Fibroblast of skin of left quadriceps (primary cell): Measurements from ENCODE around the gene OTX2.

Experiments
- DNase-seq, 2 experiments: peaks; one replicate each; pipeline ENCODE4 v3.0.0-alpha.2; 2013; ENCODE audit warnings: low read depth in 2 of 2

The OTX2 gene

GRCh38 chr14:56812364-56813141 lies 2.3 kb upstream of the OTX2 start:
- DNase-seq = no peak

GRCh38 chr14:56811593-56812363 lies 1.5 kb upstream of the OTX2 start:
- no peak for DNase-seq

- no peak for DNase-seq
Measured at GRCh38 chr14:56810836-56811592, 735 bp upstream of the OTX2 start.

GRCh38 chr14:56809270-56810146 lies 771 bp downstream of the OTX2 start:
- no peak for DNase-seq

GRCh38 chr14:56808383-56809269 lies 1.7 kb downstream of the OTX2 start:
- no peak for DNase-seq

GRCh38 chr14:56808110-56808382 lies 2.2 kb downstream of the OTX2 start:
- no peak for DNase-seq

GRCh38 chr14:56807386-56808109 lies 2.7 kb downstream of the OTX2 start:
- no peak for DNase-seq

GRCh38 chr14:56806760-56807159 lies 3.5 kb downstream of the OTX2 start:
- DNase-seq = no peak

- no peak for DNase-seq
Measured at GRCh38 chr14:56805992-56806727, 4.1 kb downstream of the OTX2 start.

GRCh38 chr14:56805201-56805991 lies 4.9 kb downstream of the OTX2 start:
- DNase-seq = no peak

- no peak for DNase-seq
Measured at GRCh38 chr14:56803816-56804535, 6.3 kb downstream of the OTX2 start.

- no peak for DNase-seq
Measured at GRCh38 chr14:56801920-56802319, 8.4 kb downstream of the OTX2 start.

- no peak for DNase-seq
Measured at GRCh38 chr14:56799343-56799645, 11.0 kb downstream of the OTX2 start.

GRCh38 chr14:56798447-56799342 lies 11.6 kb downstream of the OTX2 start:
- no peak for DNase-seq

- DNase-seq = no peak
Measured at GRCh38 chr14:56797569-56798446, 12.5 kb downstream of the OTX2 start.

GRCh38 chr14:56797003-56797568 lies 13.2 kb downstream of the OTX2 start:
- no peak for DNase-seq
